GM23338 (cell line): ENCODE results near the gene PMP22. TPM values are rescaled to one million over a fixed set of nuclear protein-coding genes. Genes with fewer than 3 reads are reported as not detected.

Experiments
- ATAC-seq: fragments of 200-7000 bp; cut with Tn5 transposase; 3 replicates; pipeline ENCODE4 v1.9.1; 2020
- DNase-seq: peaks from one replicate; pipeline ENCODE4 v3.0.0-alpha.2; 2015; ENCODE audit warnings: low spot score
- H2AFZ ChIP-seq: fragments of 200-600 bp; sonication (generic); 2 replicates; pipeline ENCODE4 v1.8.0; 2016; ENCODE audit warnings: antibody characterized with exemption, mild to moderate bottlenecking, moderate library complexity
- H3F3A ChIP-seq: fragments of 200-600 bp; sonication (generic); replicated peaks from 2 replicates; pipeline ENCODE4 v1.8.0; 2017; ENCODE audit warnings: antibody characterized with exemption, mixed run types, low read depth
- H3K27ac ChIP-seq: fragments of 200-600 bp; sonication (generic); 2 replicates; pipeline ENCODE4 v1.6.1; 2016; ENCODE audit warnings: low read depth
- H3K27me3 ChIP-seq: fragments of 200-600 bp; sonication (generic); 2 replicates; pipeline ENCODE4 v1.8.0; 2016; ENCODE audit warnings: mild to moderate bottlenecking, mixed run types, moderate library complexity; ENCODE audit not compliant: insufficient read depth
- H3K36me3 ChIP-seq: fragments of 200-600 bp; sonication (generic); 2 replicates; pipeline ENCODE4 v1.8.0; 2016; ENCODE audit warnings: mild to moderate bottlenecking; ENCODE audit not compliant: insufficient read depth
- H3K4me1 ChIP-seq: fragments of 200-600 bp; sonication (generic); 2 replicates; pipeline ENCODE4 v1.8.0; 2016; ENCODE audit warnings: mild to moderate bottlenecking, moderate library complexity; ENCODE audit not compliant: insufficient read depth
- H3K4me2 ChIP-seq: fragments of 200-600 bp; sonication (generic); 2 replicates; pipeline ENCODE4 v1.7.1; 2017; ENCODE audit warnings: mixed run types
- H3K4me3 ChIP-seq: fragments of 200-600 bp; sonication (generic); 2 replicates; pipeline ENCODE4 v1.6.1; 2016; ENCODE audit warnings: mixed run types
- H3K79me2 ChIP-seq: fragments of 200-600 bp; sonication (generic); replicated peaks from 2 replicates; pipeline ENCODE4 v1.8.0; 2017; ENCODE audit warnings: mild to moderate bottlenecking; ENCODE audit not compliant: insufficient read depth
- H3K9me2 ChIP-seq: fragments of 200-600 bp; sonication (generic); 2 replicates; pipeline ENCODE4 v1.8.0; 2017; ENCODE audit not compliant: insufficient read depth
- H4K20me1 ChIP-seq: fragments of 200-600 bp; sonication (generic); replicated peaks from 2 replicates; pipeline ENCODE4 v1.8.0; 2017; ENCODE audit warnings: mild to moderate bottlenecking; ENCODE audit not compliant: insufficient read depth
- H3K27ac Mint-ChIP-seq: 2 replicates; pipeline ENCODE4 v1.8.0; 2020; ENCODE audit warnings: inconsistent platforms, mild to moderate bottlenecking, moderate library complexity, mixed read lengths
- H3K27me3 Mint-ChIP-seq: 3 replicates; pipeline ENCODE4 v1.8.0; 2022; ENCODE audit warnings: low read depth, mild to moderate bottlenecking, moderate library complexity, mixed read lengths, inconsistent platforms; ENCODE audit not compliant: insufficient read depth, poor library complexity
- H3K36me3 Mint-ChIP-seq: 3 replicates; pipeline ENCODE4 v1.8.0; 2021; ENCODE audit warnings: low read depth, mild to moderate bottlenecking, inconsistent platforms, moderate library complexity, mixed read lengths
- H3K4me1 Mint-ChIP-seq: 3 replicates; pipeline ENCODE4 v1.8.0; 2020; ENCODE audit warnings: mild to moderate bottlenecking, inconsistent platforms, mixed read lengths
- H3K4me3 Mint-ChIP-seq: 3 replicates; pipeline ENCODE4 v1.8.0; 2021; ENCODE audit warnings: moderate library complexity, mild to moderate bottlenecking, inconsistent platforms, mixed read lengths
- H3K9me3 Mint-ChIP-seq: 3 replicates; pipeline ENCODE4 v1.8.0; 2020; ENCODE audit warnings: moderate library complexity, mild to moderate bottlenecking, inconsistent platforms, mixed read lengths
- NANOG ChIP-seq: IDR thresholded peaks from 2 replicates; pipeline ENCODE4 v1.6.1; 2016; ENCODE audit warnings: antibody characterized with exemption, borderline replicate concordance
- ZNF114 ChIP-seq: fragments of 250-450 bp; sonication (Bioruptor Pico); IDR thresholded peaks from 2 replicates; pipeline ENCODE4 v1.5.0; 2020; ENCODE audit warnings: mild to moderate bottlenecking, moderate library complexity
- microRNA-seq: library from miRNA; unstranded; fragments of <30 nt; microRNA quantifications from one replicate; pipeline ENCODE4, GENCODE V29; 2017
- polyA plus RNA-seq: library from polyadenylated mRNA; unstranded; fragments of >200 nt; fragmentation: Nextera tagmentation; extraction: Ambion mirVana; gene quantifications from 2 replicates; pipeline ENCODE4 v1.2.1, GENCODE V29; 2016
- small RNA-seq: library from RNA; depleted of rRNA; stranded (forward); fragments of <200 nt; gene quantifications from one replicate; pipeline ENCODE3, GENCODE V24; 2014; ENCODE audit warnings: low replicate concordance
- total RNA-seq: library from RNA; depleted of rRNA; stranded (reverse); fragments of >200 nt; shearing (Covaris generic); gene quantifications from 2 replicates; pipeline ENCODE4 v1.2.3, GENCODE V29; 2014; rRNA removed
- TF ChIP-seq, protein P1 (sequence below): IDR thresholded peaks from 2 replicates; pipeline ENCODE4 v1.6.1; 2016; ENCODE audit warnings: antibody characterized with exemption
- TF ChIP-seq, protein P2 (sequence below): fragments of 250-450 bp; sonication (Bioruptor Pico); IDR thresholded peaks from 2 replicates; pipeline ENCODE4 v1.5.0; 2020; ENCODE audit warnings: mild to moderate bottlenecking, moderate library complexity

Gene PMP22
- total and polyA plus RNA-seq, 2 experiments from 2014 or later, result 1.2 to 2.2 TPM

DNA sequence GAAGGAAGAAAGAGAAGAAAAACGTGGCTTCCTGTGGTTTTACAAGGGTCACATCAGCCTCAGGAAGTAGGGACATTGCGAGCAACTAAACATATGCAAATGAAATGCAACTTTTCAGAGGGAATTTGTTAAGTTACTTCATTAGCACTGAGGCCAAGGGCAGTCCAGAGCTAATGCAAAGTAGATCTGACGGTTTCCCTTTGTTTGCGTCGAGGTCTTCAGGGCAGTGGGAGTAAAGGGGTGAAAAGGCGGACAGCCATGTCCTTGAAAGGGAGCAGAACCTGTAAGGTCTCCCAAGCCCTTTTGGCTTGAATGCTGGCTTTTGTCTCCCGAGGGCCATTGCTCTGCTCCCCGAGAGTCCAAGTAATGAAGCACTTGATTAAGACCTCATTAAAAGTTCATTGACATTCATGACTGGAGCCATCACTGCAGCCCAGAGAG lies 85.0 kb downstream of the PMP22 start:
- H4K20me1 ChIP-seq, result no peaks in the 10 kb centered on the region
- ATAC-seq, result peak; percentile 93
- 0 out of 3 replicates have a peak, but pooled peaks cover 6% of the 10 kb centered on the region for H3K36me3 Mint-ChIP-seq
- H3K4me1 ChIP-seq, result peaks cover 14% of the 10 kb centered on the region
- peak; percentile 76 for DNase-seq
- H3K27ac Mint-ChIP-seq, result peak overlapping the region; percentile 93
- no peaks in the 10 kb centered on the region for H3K27me3 ChIP-seq
- H3K4me2 ChIP-seq, result peak overlapping the region; percentile 44; the same call in 1 of the 2 replicates
- H3K4me3 ChIP-seq, result no peak overlapping the region
- TF ChIP-seq ZNF114 (CRISPR knock-in tag) (0 out of 2 replicates have a peak, but pooled peaks have one; percentile 49), NANOG (peak; percentile 41; the same call in 1 of the 2 replicates)
- TF ChIP-seq, protein P1, sequence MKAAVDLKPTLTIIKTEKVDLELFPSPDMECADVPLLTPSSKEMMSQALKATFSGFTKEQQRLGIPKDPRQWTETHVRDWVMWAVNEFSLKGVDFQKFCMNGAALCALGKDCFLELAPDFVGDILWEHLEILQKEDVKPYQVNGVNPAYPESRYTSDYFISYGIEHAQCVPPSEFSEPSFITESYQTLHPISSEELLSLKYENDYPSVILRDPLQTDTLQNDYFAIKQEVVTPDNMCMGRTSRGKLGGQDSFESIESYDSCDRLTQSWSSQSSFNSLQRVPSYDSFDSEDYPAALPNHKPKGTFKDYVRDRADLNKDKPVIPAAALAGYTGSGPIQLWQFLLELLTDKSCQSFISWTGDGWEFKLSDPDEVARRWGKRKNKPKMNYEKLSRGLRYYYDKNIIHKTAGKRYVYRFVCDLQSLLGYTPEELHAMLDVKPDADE, result no peak
- TF ChIP-seq, protein P2, sequence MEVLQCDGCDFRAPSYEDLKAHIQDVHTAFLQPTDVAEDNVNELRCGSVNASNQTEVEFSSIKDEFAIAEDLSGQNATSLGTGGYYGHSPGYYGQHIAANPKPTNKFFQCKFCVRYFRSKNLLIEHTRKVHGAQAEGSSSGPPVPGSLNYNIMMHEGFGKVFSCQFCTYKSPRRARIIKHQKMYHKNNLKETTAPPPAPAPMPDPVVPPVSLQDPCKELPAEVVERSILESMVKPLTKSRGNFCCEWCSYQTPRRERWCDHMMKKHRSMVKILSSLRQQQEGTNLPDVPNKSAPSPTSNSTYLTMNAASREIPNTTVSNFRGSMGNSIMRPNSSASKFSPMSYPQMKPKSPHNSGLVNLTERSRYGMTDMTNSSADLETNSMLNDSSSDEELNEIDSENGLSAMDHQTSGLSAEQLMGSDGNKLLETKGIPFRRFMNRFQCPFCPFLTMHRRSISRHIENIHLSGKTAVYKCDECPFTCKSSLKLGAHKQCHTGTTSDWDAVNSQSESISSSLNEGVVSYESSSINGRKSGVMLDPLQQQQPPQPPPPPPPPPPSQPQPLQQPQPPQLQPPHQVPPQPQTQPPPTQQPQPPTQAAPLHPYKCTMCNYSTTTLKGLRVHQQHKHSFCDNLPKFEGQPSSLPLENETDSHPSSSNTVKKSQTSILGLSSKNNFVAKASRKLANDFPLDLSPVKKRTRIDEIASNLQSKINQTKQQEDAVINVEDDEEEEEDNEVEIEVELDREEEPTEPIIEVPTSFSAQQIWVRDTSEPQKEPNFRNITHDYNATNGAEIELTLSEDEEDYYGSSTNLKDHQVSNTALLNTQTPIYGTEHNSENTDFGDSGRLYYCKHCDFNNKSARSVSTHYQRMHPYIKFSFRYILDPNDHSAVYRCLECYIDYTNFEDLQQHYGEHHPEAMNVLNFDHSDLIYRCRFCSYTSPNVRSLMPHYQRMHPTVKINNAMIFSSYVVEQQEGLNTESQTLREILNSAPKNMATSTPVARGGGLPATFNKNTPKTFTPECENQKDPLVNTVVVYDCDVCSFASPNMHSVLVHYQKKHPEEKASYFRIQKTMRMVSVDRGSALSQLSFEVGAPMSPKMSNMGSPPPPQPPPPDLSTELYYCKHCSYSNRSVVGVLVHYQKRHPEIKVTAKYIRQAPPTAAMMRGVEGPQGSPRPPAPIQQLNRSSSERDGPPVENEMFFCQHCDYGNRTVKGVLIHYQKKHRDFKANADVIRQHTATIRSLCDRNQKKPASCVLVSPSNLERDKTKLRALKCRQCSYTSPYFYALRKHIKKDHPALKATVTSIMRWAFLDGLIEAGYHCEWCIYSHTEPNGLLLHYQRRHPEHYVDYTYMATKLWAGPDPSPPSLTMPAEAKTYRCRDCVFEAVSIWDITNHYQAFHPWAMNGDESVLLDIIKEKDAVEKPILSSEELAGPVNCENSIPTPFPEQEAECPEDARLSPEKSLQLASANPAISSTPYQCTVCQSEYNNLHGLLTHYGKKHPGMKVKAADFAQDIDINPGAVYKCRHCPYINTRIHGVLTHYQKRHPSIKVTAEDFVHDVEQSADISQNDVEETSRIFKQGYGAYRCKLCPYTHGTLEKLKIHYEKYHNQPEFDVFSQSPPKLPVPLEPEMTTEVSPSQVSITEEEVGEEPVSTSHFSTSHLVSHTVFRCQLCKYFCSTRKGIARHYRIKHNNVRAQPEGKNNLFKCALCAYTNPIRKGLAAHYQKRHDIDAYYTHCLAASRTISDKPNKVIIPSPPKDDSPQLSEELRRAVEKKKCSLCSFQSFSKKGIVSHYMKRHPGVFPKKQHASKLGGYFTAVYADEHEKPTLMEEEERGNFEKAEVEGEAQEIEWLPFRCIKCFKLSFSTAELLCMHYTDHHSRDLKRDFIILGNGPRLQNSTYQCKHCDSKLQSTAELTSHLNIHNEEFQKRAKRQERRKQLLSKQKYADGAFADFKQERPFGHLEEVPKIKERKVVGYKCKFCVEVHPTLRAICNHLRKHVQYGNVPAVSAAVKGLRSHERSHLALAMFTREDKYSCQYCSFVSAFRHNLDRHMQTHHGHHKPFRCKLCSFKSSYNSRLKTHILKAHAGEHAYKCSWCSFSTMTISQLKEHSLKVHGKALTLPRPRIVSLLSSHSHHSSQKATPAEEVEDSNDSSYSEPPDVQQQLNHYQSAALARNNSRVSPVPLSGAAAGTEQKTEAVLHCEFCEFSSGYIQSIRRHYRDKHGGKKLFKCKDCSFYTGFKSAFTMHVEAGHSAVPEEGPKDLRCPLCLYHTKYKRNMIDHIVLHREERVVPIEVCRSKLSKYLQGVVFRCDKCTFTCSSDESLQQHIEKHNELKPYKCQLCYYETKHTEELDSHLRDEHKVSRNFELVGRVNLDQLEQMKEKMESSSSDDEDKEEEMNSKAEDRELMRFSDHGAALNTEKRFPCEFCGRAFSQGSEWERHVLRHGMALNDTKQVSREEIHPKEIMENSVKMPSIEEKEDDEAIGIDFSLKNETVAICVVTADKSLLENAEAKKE (CRISPR knock-in tag), result peak; percentile 81
- H3K36me3 ChIP-seq, result no peaks in the 10 kb centered on the region
- H3K27ac ChIP-seq, result peak overlapping the region; percentile 34
- peaks cover 6% of the 10 kb centered on the region for H3K27me3 Mint-ChIP-seq
- H3K4me3 Mint-ChIP-seq, result peak overlapping the region; percentile 37; the same call in 1 of the 3 replicates
- H3K9me3 Mint-ChIP-seq, result no peaks in the 10 kb centered on the region; the same call in 2 of the 3 replicates
- H2AFZ ChIP-seq, result no peak overlapping the region
- H3K9me2 ChIP-seq, result peaks cover 11% of the 10 kb centered on the region; the same call in 1 of the 2 replicates
- peaks cover 27% of the 10 kb centered on the region for H3K4me1 Mint-ChIP-seq
- no peaks in the 10 kb centered on the region for H3F3A ChIP-seq
- H3K79me2 ChIP-seq, result no peaks in the 10 kb centered on the region

Small RNA genes within 50 kb of the gene (microRNA-seq; reads per million reads assigned to microRNA genes)
- gene MIR4731, result not detected

Small RNA genes within 50 kb of the gene (small RNA-seq; reads per million reads assigned to genes)
- gene MIR4731, result not detected
- gene RNU6-799P, result not detected

Other genes starting within 250 kb of the PMP22 start
- 1.6 TPM in 2 replicates for gene TEKT3, start 76.3 kb upstream of the PMP22 start, total RNA-seq
- 2.0 and 2.5 TPM in 2 replicates for gene TEKT3, start 76.3 kb upstream of the PMP22 start, polyA plus RNA-seq
- 8.7 and 13.0 TPM in 2 replicates for gene CDRT4, start 202.3 kb upstream of the PMP22 start, total RNA-seq
- gene CDRT4, start 202.3 kb upstream of the PMP22 start, polyA plus RNA-seq, result 6.5 TPM in 2 replicates